ENCODE data around the gene FAM171A2. TPM values are rescaled to one million over a fixed set of nuclear protein-coding genes. Genes with fewer than 3 reads are reported as not detected.

Gene FAM171A2
- total RNA-seq, 4 donors from 2014 or later, result 1.0 to 8.1 (median 5.2) TPM

GRCh38 chr17:44312396-44313104 is 51.1 kb downstream of the FAM171A2 start:
- Histone ChIP-seq H3K27me3 (peaks cover 3 to 63% of the 10 kb centered on the region in 2 donors), H3K9me3 (no peaks in the 10 kb centered on the region), H3K36me3 (no peaks in the 10 kb centered on the region), H3K27ac (no peak overlapping the region), H3K4me3 (no peak overlapping the region), H3K4me1 (peaks cover 0 to 33% (median 14%) of the 10 kb centered on the region in 4 donors)
- no peak for TF ChIP-seq POLR2A (IDR thresholded peaks at IDR 0.05)
- no peak for DNase-seq (ENCODE audit: low spot score in 2 of 2)
- WGBS, 2 donors, result 63 to 71% methylated on average over 15 to 17 of the region's 17 CpGs

GRCh38 chr17:44311562-44312181 is 52.0 kb downstream of the FAM171A2 start:
- no peak for DNase-seq (ENCODE audit: low spot score in 2 of 2)
- no peaks in the 10 kb centered on the region for H3K36me3 ChIP-seq
- no peak overlapping the region for H3K27ac ChIP-seq
- H3K4me1 ChIP-seq, result peaks cover 0 to 36% (median 17%) of the 10 kb centered on the region in 4 donors
- H3K9me3 ChIP-seq, result no peaks in the 10 kb centered on the region
- 69 to 93% methylated on average over 2 to 3 of the region's 5 CpGs for WGBS, 2 donors
- TF ChIP-seq POLR2A (IDR thresholded peaks at IDR 0.05) (no peak), EP300 (IDR thresholded peaks at IDR 0.05) (no peak), CTCF (IDR thresholded peaks at IDR 0.05) (no peak)
- H3K27me3 ChIP-seq, result peaks cover 3 to 62% of the 10 kb centered on the region in 2 donors
- H3K4me3 ChIP-seq, result no peak overlapping the region

GRCh38 chr17:44310609-44311376 is 52.9 kb downstream of the FAM171A2 start:
- no peaks in the 10 kb centered on the region for H3K9me3 ChIP-seq
- TF ChIP-seq CTCF (IDR thresholded peaks at IDR 0.05) (no peak), POLR2A (IDR thresholded peaks at IDR 0.05) (no peak), EP300 (IDR thresholded peaks at IDR 0.05) (no peak)
- peaks cover 0 to 35% (median 17%) of the 10 kb centered on the region in 4 donors for H3K4me1 ChIP-seq
- 73 to 75% methylated on average over 9 to 10 of the region's 10 CpGs for WGBS, 2 donors
- peaks cover 3 to 62% of the 10 kb centered on the region in 2 donors for H3K27me3 ChIP-seq
- H3K4me3 ChIP-seq, result no peak overlapping the region
- no peaks in the 10 kb centered on the region for H3K36me3 ChIP-seq
- no peak overlapping the region for H3K27ac ChIP-seq
- DNase-seq (ENCODE audit: low spot score in 2 of 2), result no peak

- no peak for DNase-seq (ENCODE audit: low spot score in 2 of 2)
- TF ChIP-seq EP300 (IDR thresholded peaks at IDR 0.05) (no peak), POLR2A (IDR thresholded peaks at IDR 0.05) (no peak), CTCF (IDR thresholded peaks at IDR 0.05) (no peak)
- no peaks in the 10 kb centered on the region for H3K9me3 ChIP-seq
- H3K36me3 ChIP-seq, result no peaks in the 10 kb centered on the region
- no peak overlapping the region for H3K27ac ChIP-seq
- WGBS, 2 donors, result 87 to 97% methylated on average over 2 of the region's 2 CpGs
- H3K27me3 ChIP-seq, result peaks cover 3 to 62% of the 10 kb centered on the region in 2 donors
- peaks cover 0 to 29% (median 17%) of the 10 kb centered on the region in 4 donors for H3K4me1 ChIP-seq
- no peak overlapping the region for H3K4me3 ChIP-seq
Measured at GRCh38 chr17:44310188-44310587, 53.5 kb downstream of the FAM171A2 start.

- TF ChIP-seq CTCF (IDR thresholded peaks at IDR 0.05), result no peak
- TF ChIP-seq POLR2A (IDR thresholded peaks at IDR 0.05), result no peak
- TF ChIP-seq EP300 (IDR thresholded peaks at IDR 0.05), result no peak
- H3K4me1 ChIP-seq, result peaks cover 0 to 23% (median 15%) of the 10 kb centered on the region in 4 donors
- H3K27ac ChIP-seq, result no peak overlapping the region
- peaks cover 0 to 57% of the 10 kb centered on the region in 2 donors for H3K27me3 ChIP-seq
- no peaks in the 10 kb centered on the region for H3K36me3 ChIP-seq
- H3K4me3 ChIP-seq, result no peak overlapping the region
- no peaks in the 10 kb centered on the region for H3K9me3 ChIP-seq
- WGBS, 2 donors, result 67 to 72% methylated on average over 5 of the region's 5 CpGs
- DNase-seq (ENCODE audit: low spot score in 2 of 2), result no peak
Measured at GRCh38 chr17:44309472-44309871, 54.2 kb downstream of the FAM171A2 start.

Measured in tibial nerve (tissue), 4 donors.